LHCN-M2 (cell line): ENCODE measurements around the gene CNDP1. TPM values are rescaled to one million over a fixed set of nuclear protein-coding genes. Genes with fewer than 3 reads are reported as not detected.

Experiments used
- DNase-seq: peaks from one replicate; pipeline ENCODE4 v3.0.0-alpha.2; 2012; ENCODE audit warnings: low read depth
- total RNA-seq: library from RNA; depleted of rRNA; stranded (reverse); fragments of >200 nt; gene quantifications from 2 replicates; pipeline ENCODE4 v1.2.3, GENCODE V29; 2014

The CNDP1 gene
- total RNA-seq, 1 experiment from 2014 or later: not detected

DNA sequence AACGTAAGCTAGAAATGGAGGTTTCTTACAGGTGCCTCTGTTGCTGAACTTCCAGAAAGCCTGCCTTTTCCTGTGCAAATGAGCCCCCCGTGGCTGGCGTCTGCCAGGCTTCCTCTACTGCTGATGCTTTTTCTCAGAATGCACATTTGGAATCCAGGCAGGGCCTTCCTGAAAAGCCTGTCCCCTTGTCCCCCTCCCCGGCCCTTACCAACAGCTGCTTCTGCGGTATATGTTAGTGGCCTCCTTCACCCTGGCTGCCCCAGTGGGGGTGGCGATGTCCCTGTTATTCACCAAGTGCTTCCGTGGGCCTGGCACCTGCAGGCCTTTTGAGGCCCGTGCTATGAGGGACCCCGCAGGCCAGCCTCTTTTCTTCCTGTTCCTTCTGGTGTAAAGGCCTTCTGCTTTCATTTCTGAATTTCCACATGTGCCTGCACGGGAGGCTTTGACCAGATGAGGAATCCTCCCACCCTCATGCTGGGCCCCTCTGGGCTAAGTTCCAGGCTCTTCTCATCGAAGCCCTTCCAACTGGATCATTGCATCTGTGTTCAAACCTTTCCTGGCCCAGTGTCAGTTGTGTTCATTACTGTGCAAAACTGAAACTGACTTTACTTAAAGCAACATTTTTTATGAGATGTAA, 27.7 kb upstream of the CNDP1 start:
- no peak for DNase-seq

GRCh38 chr18:74507097-74507881, 27.0 kb upstream of the CNDP1 start:
- DNase-seq: no peak

GRCh38 chr18:74507927-74508326, 26.4 kb upstream of the CNDP1 start:
- no peak for DNase-seq

GRCh38 chr18:74508366-74508765, 25.9 kb upstream of the CNDP1 start:
- no peak for DNase-seq

DNA sequence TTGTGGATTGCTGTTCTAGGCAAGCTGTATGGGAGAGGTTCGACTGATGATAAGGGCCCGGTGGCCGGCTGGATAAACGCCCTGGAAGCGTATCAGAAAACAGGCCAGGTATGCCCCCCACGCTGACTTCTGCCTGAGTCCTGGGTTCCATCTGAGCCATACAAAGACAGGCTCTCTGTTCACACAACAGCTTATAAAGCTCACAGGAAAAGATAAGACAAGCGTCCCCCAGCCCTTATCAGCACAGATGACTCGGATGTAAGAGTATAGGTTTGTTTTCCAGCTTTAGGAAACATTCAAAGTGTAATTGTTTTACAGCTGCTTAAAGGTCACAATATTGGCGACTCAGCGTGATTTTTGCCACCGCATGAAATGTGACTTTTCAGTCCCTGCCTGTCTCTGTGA, 25.5 kb upstream of the CNDP1 start:
- DNase-seq: no peak

DNA sequence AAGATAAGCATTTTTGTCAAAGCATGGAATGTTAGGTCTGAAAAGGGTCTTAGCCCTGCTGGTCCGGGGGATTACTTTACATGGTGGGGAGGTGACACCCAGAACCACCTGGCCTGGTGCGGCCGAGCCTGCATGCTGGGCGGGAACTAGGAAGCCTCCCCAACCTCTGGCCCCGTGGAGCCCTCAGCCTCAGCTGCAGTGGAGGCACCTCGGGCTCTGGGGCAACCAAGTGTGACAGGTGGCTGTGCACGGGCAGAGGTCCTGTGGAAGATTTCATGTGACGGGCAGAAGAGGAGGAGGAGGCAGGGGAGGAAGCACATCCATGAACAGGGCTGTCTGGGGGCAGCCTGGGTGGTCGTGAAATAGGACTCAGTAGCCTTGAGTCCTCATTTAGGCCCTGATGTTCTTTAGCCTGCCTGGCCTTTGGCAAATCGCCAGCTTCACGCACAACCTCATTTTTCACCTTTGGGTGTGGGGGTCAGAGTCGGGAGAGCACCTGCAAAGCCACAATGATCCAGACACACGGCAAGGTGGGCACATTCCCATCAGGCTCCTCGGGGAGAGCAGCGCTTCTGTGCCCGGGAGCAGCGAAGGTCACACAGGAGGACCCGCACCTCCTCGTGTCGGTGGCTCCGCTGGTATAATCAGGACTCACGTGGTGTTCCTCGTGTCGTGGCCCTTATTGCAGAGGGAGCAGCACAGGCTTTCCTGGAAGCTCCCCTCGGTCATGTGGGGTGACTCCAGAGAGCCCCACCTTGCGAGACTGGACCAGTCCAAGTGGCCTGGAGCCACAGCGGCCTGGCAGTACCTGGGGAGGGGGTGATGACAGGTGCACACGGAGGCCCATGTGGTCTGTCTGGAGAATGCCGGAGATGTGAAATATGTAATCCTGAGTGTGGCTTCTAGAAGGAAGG, 24.2 kb upstream of the CNDP1 start:
- DNase-seq: no peak

GRCh38 chr18:74510770-74511095, 23.6 kb upstream of the CNDP1 start:
- DNase-seq: no peak

DNA sequence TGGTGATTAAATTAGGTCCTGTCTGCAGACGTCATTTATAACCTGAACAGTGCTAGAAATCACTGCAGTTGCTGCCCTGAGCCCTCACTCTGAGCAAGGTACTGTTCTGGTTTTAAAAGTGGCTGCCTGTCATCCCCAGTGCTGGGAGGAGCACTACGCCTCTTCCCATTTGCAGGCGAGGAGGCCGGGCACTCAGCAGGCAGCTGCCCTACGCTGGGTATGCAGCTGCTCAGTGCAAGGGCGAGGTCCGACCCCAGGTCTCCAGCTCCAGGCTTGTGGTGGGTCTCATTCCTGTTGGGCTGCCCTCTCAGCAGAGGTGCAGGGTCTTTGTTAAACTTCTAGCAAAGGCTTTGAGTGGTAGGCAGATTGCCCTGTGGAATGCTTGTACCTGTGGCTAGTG, 22.5 kb upstream of the CNDP1 start:
- no peak for DNase-seq

DNA sequence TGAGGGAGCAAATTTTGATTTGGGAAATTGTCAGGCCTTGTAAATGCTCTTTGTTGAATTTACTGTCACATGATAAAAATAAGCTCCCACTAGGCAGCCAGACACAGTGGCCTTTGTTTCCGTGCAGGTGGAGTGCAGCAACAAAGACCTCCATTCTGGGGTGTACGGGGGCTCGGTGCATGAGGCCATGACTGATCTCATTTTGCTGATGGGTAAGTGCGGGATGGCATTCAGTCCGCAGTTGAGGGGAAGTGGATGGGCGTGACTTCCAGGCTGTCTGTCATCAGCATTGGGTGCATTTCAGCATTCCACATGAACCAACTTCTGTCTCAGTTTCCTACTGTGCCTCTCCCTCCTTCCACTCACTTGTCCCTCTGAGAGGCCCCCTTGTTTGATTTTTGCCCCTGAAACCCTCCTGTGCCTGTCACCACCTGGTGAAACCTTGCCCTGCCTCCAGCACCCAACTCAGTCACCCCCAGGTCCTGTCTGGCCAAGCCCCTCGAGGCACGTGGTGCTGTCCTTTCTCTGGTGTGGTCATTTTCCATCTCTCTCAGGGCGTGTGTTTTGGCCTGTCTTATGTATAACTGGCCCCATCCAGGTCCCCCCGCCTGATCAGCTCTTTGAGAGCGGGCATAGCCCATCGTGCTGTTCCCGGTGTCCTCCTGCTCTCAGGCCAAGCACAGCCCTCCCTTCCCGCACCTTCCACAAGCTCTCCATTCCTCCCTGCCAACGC, 21.8 kb upstream of the CNDP1 start:
- no peak for DNase-seq

GRCh38 chr18:74513149-74513882, 21.0 kb upstream of the CNDP1 start:
- DNase-seq: no peak

DNA sequence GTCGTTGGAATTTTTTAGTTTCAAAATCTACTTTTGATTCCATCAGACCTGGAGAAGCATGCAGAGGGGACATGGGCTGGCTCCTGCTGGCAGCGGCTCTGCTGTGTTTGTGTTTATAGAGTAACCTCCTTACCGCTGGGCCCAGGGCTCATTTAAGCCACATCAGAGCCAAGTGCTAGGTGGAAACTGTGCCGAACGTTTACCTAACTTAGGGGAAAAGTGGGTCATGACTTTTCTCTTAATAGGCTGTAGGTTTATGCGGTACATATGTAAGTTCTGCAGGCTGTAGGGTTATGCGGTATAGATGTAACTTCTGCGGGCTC, 20.5 kb upstream of the CNDP1 start:
- DNase-seq: no peak

- no peak for DNase-seq
These were observed 19.3 kb upstream of the CNDP1 start for GRCh38 chr18:74514860-74515495.

DNA sequence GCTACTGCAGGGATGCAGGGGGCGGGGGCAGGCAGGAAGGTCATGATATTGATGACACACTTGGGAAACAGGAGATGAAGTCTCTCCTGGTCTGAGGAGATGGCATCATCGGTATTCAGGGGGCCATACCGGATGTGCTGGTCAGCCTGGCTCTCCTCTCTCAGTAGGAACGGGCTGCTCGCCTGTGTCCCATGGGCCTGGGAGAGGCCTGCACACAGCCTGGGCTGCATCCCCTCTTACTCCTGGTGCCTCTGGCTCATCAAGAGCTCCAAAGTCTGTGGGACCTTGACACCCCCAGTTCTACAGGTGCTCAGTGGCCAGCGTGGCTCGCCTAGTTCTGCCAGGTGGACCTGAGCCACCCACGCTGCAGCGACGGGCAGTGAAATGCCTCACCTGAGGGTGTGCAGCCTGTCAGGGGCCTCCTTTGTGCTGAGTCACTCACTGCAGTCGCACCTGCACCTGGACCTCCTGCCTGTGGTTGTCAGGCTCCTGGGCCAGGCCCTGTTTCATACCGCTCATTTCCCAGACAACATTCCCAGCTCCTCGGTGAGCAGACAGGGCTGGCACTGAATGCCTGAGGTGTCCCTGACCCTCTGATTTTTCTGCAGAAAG, 18.6 kb upstream of the CNDP1 start:
- DNase-seq: no peak

DNA sequence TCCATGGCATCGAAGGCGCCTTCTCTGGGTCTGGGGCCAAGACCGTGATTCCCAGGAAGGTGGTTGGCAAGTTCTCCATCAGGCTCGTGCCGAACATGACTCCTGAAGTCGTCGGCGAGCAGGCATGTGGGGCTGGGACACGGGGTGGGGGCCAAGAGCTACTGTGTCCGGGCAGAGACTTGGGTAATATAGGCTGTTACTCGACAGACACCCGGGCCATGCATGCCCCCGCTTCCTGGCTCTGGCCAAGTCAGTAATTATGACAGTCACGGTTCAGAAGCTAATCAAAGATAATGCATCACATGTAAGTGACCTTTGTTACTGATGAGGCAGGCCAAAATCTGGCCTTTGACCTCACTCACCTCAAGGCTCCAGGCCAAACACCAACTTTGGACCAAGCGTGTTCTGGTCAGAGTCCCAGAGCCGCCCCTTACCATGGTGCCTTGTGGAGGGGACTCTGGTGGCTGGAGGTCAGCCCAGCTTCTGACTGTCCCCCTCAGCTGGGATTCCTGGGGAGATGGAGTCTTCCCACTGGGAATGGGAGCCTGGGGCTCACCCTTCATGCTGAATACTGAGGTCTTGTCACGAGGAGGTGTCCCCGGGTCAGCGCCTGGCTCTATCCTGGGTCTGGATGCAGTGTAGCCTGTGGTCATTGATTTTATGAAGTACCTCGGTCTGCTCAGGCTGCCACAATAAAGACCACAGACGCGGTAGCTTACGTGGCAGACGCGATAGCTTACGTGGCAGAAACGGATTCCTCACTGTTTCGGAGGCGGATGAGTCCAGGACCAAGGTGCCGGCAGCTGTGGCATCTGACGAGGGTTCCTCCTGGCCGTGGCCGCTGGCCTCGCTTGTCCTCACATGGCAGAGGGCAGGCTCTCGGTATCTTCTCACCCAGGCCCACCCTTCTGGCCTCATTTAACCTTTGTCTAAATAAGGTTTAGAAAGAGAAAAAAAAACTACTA, 17.7 kb upstream of the CNDP1 start:
- DNase-seq: no peak

DNA sequence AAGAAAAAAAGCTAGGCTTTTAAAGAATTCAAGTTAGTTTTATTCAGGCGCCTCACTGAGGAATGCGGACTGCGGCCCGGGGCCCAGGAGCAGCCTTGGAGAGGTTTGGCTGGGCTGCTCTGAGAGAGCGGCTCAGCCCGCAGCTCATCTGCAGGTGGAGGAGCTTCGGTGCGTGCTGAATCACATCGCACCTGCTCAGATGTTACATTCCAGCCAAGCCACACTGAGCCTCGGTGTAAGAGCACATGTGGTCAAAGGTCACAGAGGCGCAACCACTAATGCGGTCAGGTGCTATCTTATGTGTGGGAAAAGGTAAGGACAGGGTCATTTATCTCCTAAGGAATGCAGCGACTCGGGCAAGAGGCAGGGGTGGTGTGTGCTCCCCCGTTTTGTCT, 17.1 kb upstream of the CNDP1 start:
- no peak for DNase-seq

DNA sequence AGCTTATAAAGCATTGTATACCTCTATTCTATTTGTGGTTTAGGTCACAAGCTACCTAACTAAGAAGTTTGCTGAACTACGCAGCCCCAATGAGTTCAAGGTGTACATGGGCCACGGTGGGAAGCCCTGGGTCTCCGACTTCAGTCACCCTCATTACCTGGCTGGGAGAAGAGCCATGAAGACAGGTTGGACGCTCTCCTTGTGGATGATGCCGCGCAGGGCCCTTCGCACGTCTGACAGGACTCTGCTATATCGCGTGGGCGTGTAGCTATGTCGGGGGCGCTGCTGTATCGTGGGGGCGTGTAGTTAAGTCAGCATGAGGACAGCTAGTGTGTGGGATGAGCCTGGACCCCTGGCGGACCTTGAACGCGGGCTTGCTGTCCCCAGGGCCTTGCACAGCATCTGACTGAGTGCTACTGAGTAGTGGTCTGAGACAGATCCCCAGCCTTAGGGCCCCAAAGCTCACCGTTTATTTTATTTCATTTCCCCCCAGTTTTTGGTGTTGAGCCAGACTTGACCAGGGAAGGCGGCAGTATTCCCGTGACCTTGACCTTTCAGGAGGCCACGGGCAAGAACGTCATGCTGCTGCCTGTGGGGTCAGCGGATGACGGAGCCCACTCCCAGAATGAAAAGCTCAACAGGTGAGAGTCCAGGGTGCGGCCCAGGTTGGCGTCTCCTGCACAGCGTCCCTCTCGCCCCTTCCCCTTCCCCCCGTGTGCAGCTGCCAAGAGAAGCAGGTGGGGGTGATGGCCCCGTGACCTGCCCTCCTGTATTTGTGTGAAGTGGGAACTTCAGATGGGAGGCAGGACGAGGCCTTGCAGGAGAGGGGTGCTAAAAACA, 15.6 kb upstream of the CNDP1 start:
- DNase-seq: no peak

GRCh38 chr18:74519320-74520095, 14.8 kb upstream of the CNDP1 start:
- no peak for DNase-seq
